GM19240 (cell line): ENCODE measurements around the gene PXYLP1.

Experiments
- DNase-seq: peaks from one replicate; pipeline ENCODE4 v3.0.0; 2011; ENCODE audit warnings: low spot score; ENCODE audit not compliant: insufficient read length

Gene PXYLP1

GRCh38 chr3:141323936-141324704 is 92.5 kb downstream of the PXYLP1 start:
- no peak for DNase-seq

GRCh38 chr3:141326123-141326522 is 94.5 kb downstream of the PXYLP1 start:
- no peak for DNase-seq

- no peak for DNase-seq
Measured at GRCh38 chr3:141326626-141327025, 95.0 kb downstream of the PXYLP1 start.

- no peak for DNase-seq
Measured at GRCh38 chr3:141328286-141329166, 96.9 kb downstream of the PXYLP1 start.

- DNase-seq: no peak
Measured at GRCh38 chr3:141330235-141330634, 98.6 kb downstream of the PXYLP1 start.

GRCh38 chr3:141330718-141331376 is 99.2 kb downstream of the PXYLP1 start:
- no peak for DNase-seq

GRCh38 chr3:141331377-141332318 is 100.0 kb downstream of the PXYLP1 start:
- no peak for DNase-seq

- DNase-seq: no peak
Measured at GRCh38 chr3:141332416-141332815, 100.8 kb downstream of the PXYLP1 start.

- no peak for DNase-seq
Measured at GRCh38 chr3:141333836-141334626, 102.4 kb downstream of the PXYLP1 start.

GRCh38 chr3:141334627-141335250 is 103.1 kb downstream of the PXYLP1 start:
- no peak for DNase-seq

- no peak for DNase-seq
Measured at GRCh38 chr3:141335531-141336061, 104.0 kb downstream of the PXYLP1 start.

GRCh38 chr3:141336672-141337522 is 105.3 kb downstream of the PXYLP1 start:
- peak; percentile 62 for DNase-seq

GRCh38 chr3:141337523-141337854 is 105.9 kb downstream of the PXYLP1 start:
- DNase-seq: no peak

- DNase-seq: no peak
Measured at GRCh38 chr3:141337991-141338390, 106.4 kb downstream of the PXYLP1 start.

GRCh38 chr3:141338881-141339280 is 107.3 kb downstream of the PXYLP1 start:
- no peak for DNase-seq

- no peak for DNase-seq
Measured at GRCh38 chr3:141341536-141341935, 109.9 kb downstream of the PXYLP1 start.

GRCh38 chr3:141342386-141342785 is 110.8 kb downstream of the PXYLP1 start:
- no peak for DNase-seq

- no peak for DNase-seq
Measured at GRCh38 chr3:141343077-141343476, 111.5 kb downstream of the PXYLP1 start.
